GM10248 (cell line): ENCODE results near the gene ADH5.
"Not testable (repeated sequence)": the region's sequence is repeated elsewhere in the genome, so short reads cannot be mapped to it uniquely, and the experiment has no call there.

Experiments
- CTCF ChIA-PET: fragments of 300-600 bp; sonication (Branson Sonifier 250); formaldehyde crosslinking; extraction: SDS; loops from one replicate; lab custom pipeline; 2021; ENCODE audit warnings: antibody characterized with exemption; lab: Yijun Ruan, JAX
- POLR2A ChIA-PET: fragments of 350-650 bp; sonication (Branson Sonifier 250); formaldehyde crosslinking; extraction: SDS; loops from one replicate; lab custom pipeline; 2020; ENCODE audit warnings: antibody characterized with exemption; lab: Yijun Ruan, JAX
- DNase-seq: peaks from one replicate; pipeline ENCODE4 v3.0.0; 2012; ENCODE audit errors: extremely low spot score
- CTCF ChIP-seq: IDR thresholded peaks from 2 replicates; pipeline ENCODE4 v1.5.1; 2012; ENCODE audit warnings: mild to moderate bottlenecking, low read depth; ENCODE audit errors: extremely low read depth, missing control alignments, control extremely low read depth

ADH5 gene

GRCh38 chr4:99121008-99121407 is 32.4 kb upstream of the ADH5 start:
- ChIA-PET POLR2A (no interaction called here), CTCF (interaction anchor here (0.7 to 2.2 kb wide), 5 partner anchors 9 to 342 kb away, joined by 3 to 8 read pairs (median 4); no protein-coding TSS in a partner anchor)
- TF ChIP-seq CTCF = no peak
- no peak for DNase-seq

- no peak for TF ChIP-seq CTCF
- ChIA-PET POLR2A (no interaction called here), CTCF (interaction anchor here (0.7 to 2.2 kb wide), 5 partner anchors 10 to 343 kb away, joined by 3 to 8 read pairs (median 4); no protein-coding TSS in a partner anchor)
- no peak for DNase-seq
These were observed 31.9 kb upstream of the ADH5 start for GRCh38 chr4:99120501-99120900.

- peak; percentile 36 for DNase-seq
- ChIA-PET POLR2A (no interaction called here), CTCF (interaction anchor here (1.0 to 2.4 kb wide), 6 partner anchors 287 to 688 kb away, joined by 3 to 12 read pairs (median 6); no protein-coding TSS in a partner anchor)
- no peak for TF ChIP-seq CTCF
These were observed 29.5 kb upstream of the ADH5 start for GRCh38 chr4:99117876-99118693.

GRCh38 chr4:99117122-99117841 is 28.7 kb upstream of the ADH5 start:
- DNase-seq, POLR2A ChIA-PET: not testable (repeated sequence)
- CTCF ChIA-PET = interaction anchor here (1.0 to 2.4 kb wide), 6 partner anchors 288 to 689 kb away, joined by 3 to 12 read pairs (median 6); no protein-coding TSS in a partner anchor

- CTCF ChIA-PET = interaction anchor here (1.3 kb wide), 1 partner anchor 53 kb away, joined by 4 read pairs; no protein-coding TSS in a partner anchor
- POLR2A ChIA-PET, DNase-seq: not testable (repeated sequence)
These were observed 20.7 kb upstream of the ADH5 start for GRCh38 chr4:99109286-99109685.

- ChIA-PET POLR2A (no interaction called here), CTCF (interaction anchor here (1.3 kb wide), 1 partner anchor 17 kb away, joined by 3 read pairs; no protein-coding TSS in a partner anchor)
- TF ChIP-seq CTCF = no peak
- DNase-seq = no peak
These were observed 15.6 kb upstream of the ADH5 start for GRCh38 chr4:99104153-99104552.

- CTCF ChIA-PET = interaction anchor here (0.9 to 1.3 kb wide), 3 partner anchors 9 to 47 kb away, joined by 3 to 4 read pairs (median 3); no protein-coding TSS in a partner anchor
- POLR2A ChIA-PET = no interaction called here
- TF ChIP-seq CTCF = no peak
- no peak for DNase-seq
These were observed 14.6 kb upstream of the ADH5 start for GRCh38 chr4:99103166-99103565.
